K562 (cell line): ENCODE measurements around the gene SLX4IP. TPM values are rescaled to one million over a fixed set of nuclear protein-coding genes. Genes with fewer than 3 reads are reported as not detected.

Source experiments
- ATAC-seq: fragments of 200-7000 bp; cut with Tn5 transposase; 3 replicates; pipeline ENCODE4 v1.9.1; 2020; ENCODE audit warnings: moderate library complexity
- BruUV-seq: library from RNA; stranded (reverse); fragments of 400-500 nt; replicated peaks from 2 replicates; lab custom pipeline; 2021; lab: Mats Ljungman, UMichigan
- CTCF ChIA-PET: fragments of 300-600 bp; formaldehyde crosslinking; extraction: SDS; loops from one replicate; lab custom pipeline; 2021; ENCODE audit warnings: low intra/inter-chr PET ratio; lab: Yijun Ruan, JAX
- POLR2A ChIA-PET: fragments of 300-600, 350-650 bp; sonication (Branson Sonifier 250); formaldehyde crosslinking; extraction: SDS; loops from one replicate; lab custom pipeline; 2021; ENCODE audit warnings: antibody characterized with exemption, inconsistent platforms; lab: Yijun Ruan, JAX
- DNase-seq, 4 experiments: peaks; one replicate each; pipeline versions ENCODE4 v3.0.0 to v3.0.0-alpha.2; 2011 to 2018; ENCODE audit warnings: low spot score in 3 of 4, mixed read lengths in 3 of 4; ENCODE audit errors: extremely low read depth in 1 of 4
- FAIRE-seq: peaks from 2 replicates; lab custom pipeline; 2011; peaks lifted over from hg19 to GRCh38; lab: Jason Lieb, UNC
- H2AFZ ChIP-seq: 2 replicates; pipeline ENCODE4 v1.6.0; 2011; ENCODE audit warnings: low read depth, low read length, control low read depth, inconsistent platforms
- H3K27ac ChIP-seq: fragments of 200-600 bp; 3 replicates; pipeline ENCODE4 v1.8.0; 2011; ENCODE audit warnings: low read depth, mild to moderate bottlenecking, control low read depth, inconsistent platforms, low read length, moderate library complexity, mixed read lengths; ENCODE audit errors: extremely low read depth
- H3K27me3 ChIP-seq, 2 experiments: fragments of 300-600 bp in 1 of 2; 2 replicates in 1 of 2; 3 replicates in 1 of 2; pipeline versions ENCODE4 v1.6.0 to v1.8.0; 2011; ENCODE audit warnings: inconsistent platforms in 2 of 2, low read length in 2 of 2, mild to moderate bottlenecking in 1 of 2, mixed read lengths in 1 of 2, moderate library complexity in 1 of 2; ENCODE audit not compliant: control insufficient read depth in 2 of 2, insufficient read depth in 2 of 2
- H3K36me3 ChIP-seq: fragments of 300-600 bp; 3 replicates; pipeline ENCODE4 v1.8.0; 2011; ENCODE audit warnings: mild to moderate bottlenecking, low read length, inconsistent platforms; ENCODE audit not compliant: control insufficient read depth, insufficient read depth
- H3K4me1 ChIP-seq, 2 experiments: fragments of 200-600 bp in 1 of 2; replicated peaks in 1 of 2; 2 replicates in 1 of 2; 3 replicates in 1 of 2; pipeline versions ENCODE4 v1.5.1 to v1.8.0; 2011; ENCODE audit warnings: inconsistent platforms in 2 of 2, low read length in 2 of 2, mild to moderate bottlenecking in 1 of 2, mixed read lengths in 1 of 2, moderate library complexity in 1 of 2; ENCODE audit not compliant: control insufficient read depth in 2 of 2, insufficient read depth in 2 of 2
- H3K4me2 ChIP-seq: 2 replicates; pipeline ENCODE4 v1.6.1; 2011; ENCODE audit warnings: low read length, control low read depth, inconsistent platforms, mixed read lengths; ENCODE audit not compliant: insufficient read depth
- H3K4me3 ChIP-seq: fragments of 200-600 bp; sonication (generic), shearing (Covaris generic); 2 replicates; pipeline ENCODE4 v1.5.1; 2016; ENCODE audit warnings: control low read depth, inconsistent platforms
- H3K79me2 ChIP-seq: fragments of 200-600 bp; 3 replicates; pipeline ENCODE4 v1.8.0; 2011; ENCODE audit warnings: low read length, inconsistent platforms; ENCODE audit not compliant: control insufficient read depth, insufficient read depth
- H3K9ac ChIP-seq, 2 experiments: 2 replicates each; pipeline versions ENCODE4 v1.6.0 to v1.6.1; 2011; ENCODE audit warnings: low read depth in 2 of 2, low read length in 2 of 2, control low read depth in 1 of 2, inconsistent platforms in 1 of 2, mild to moderate bottlenecking in 1 of 2, mixed read lengths in 1 of 2; ENCODE audit not compliant: insufficient read depth in 1 of 2
- H3K9me1 ChIP-seq: one replicate; pipeline ENCODE4 v1.6.0; 2011; ENCODE audit warnings: inconsistent platforms, mild to moderate bottlenecking, low read length, moderate library complexity; ENCODE audit not compliant: control insufficient read depth, insufficient read depth
- H3K9me3 ChIP-seq: replicated peaks from 2 replicates; pipeline ENCODE4 v1.5.1; 2011; ENCODE audit warnings: low read depth, low read length, inconsistent platforms; ENCODE audit not compliant: control insufficient read depth, insufficient read depth
- H4K20me1 ChIP-seq: replicated peaks from 2 replicates; pipeline ENCODE4 v1.6.1; 2011; ENCODE audit warnings: low read length, inconsistent platforms, mixed read lengths; ENCODE audit not compliant: control insufficient read depth, insufficient read depth
- ARID1B ChIP-seq: fragments of 450-650 bp; IDR thresholded peaks from 2 replicates; pipeline ENCODE4 v1.6.1; 2016; ENCODE audit warnings: antibody characterized with exemption, mild to moderate bottlenecking, inconsistent platforms
- CEBPB ChIP-seq: fragments of 450-650 bp; IDR thresholded peaks from 2 replicates; pipeline ENCODE4 v1.6.1; 2016; ENCODE audit warnings: missing genetic modification characterization, missing compliant biosample characterization
- HLTF ChIP-seq: fragments of 450-650 bp; IDR thresholded peaks from 2 replicates; pipeline ENCODE4 v1.6.1; 2016
- MEF2D ChIP-seq: conservative IDR thresholded peaks from 2 replicates; pipeline ENCODE4 v1.6.1; 2016; ENCODE audit warnings: low read depth, missing genetic modification characterization, missing compliant biosample characterization
- RBBP5 ChIP-seq: fragments of 200-600 bp; sonication (generic); IDR thresholded peaks from 2 replicates; pipeline ENCODE4 v1.6.1; 2012; ENCODE audit warnings: borderline replicate concordance, mild to moderate bottlenecking, low read length, control low read depth, inconsistent platforms; ENCODE audit not compliant: insufficient read depth, poor library complexity, severe bottlenecking
- WGBS: fragments of 100-300 bp; shearing (Covaris generic); methylation state at CpG from one replicate; pipeline ENCODE4 v1.1.6; 2016; ENCODE audit warnings: low coverage, mixed read lengths; ENCODE audit not compliant: insufficient coverage; ENCODE audit errors: missing lambda C conversion rate; 5-methylcytosine and 5-hydroxymethylcytosine counted together
- in situ Hi-C: fragments of 300-500 bp; cut with MboI; formaldehyde crosslinking; loops from 4 replicates; pipeline ENCODE4 v1.15.0; 2018; ENCODE audit warnings: inconsistent platforms, mixed read lengths
- intact Hi-C: fragments of 100-400 bp; cut with micrococcal nuclease; formaldehyde crosslinking; loops from 2 replicates; pipeline ENCODE4 v1.14.2; 2022
- polyA plus RNA-seq, 8 experiments: library from polyadenylated mRNA; depleted of rRNA in 4 of 8; stranded (reverse) in 5 of 8; unstranded in 3 of 8; fragments of >200 nt; fragmentation: Nextera tagmentation in 2 of 8; fragmentation: Illumina TruSeq in 1 of 8; extraction: Ambion mirVana in 2 of 8; extraction: Trizol in 1 of 8; gene quantifications; 2 replicates each; pipeline versions ENCODE4 v1.2.1 to v1.2.3, GENCODE V29; 2011 to 2014; ENCODE audit warnings: inconsistent platforms in 1 of 8, missing spikeins in 1 of 8
- total RNA-seq, 7 experiments: library from RNA; depleted of rRNA in 6 of 7; stranded (reverse); fragments of >200 nt in 6 of 7; fragmentation: Illumina TruSeq in 2 of 7; extraction: Trizol in 2 of 7; gene quantifications; 2 replicates each; pipeline versions ENCODE4 v1.2.1 to v1.2.3, GENCODE V29; 2011 to 2021; ENCODE audit warnings: low replicate concordance in 1 of 7
- TF ChIP-seq, protein P1 (sequence below): sonication (generic); formaldehyde crosslinking; IDR thresholded peaks from 2 replicates; pipeline ENCODE4 v1.8.1; 2023; ENCODE audit warnings: missing genetic modification reagents, mild to moderate bottlenecking, borderline replicate concordance

Gene SLX4IP
- total and polyA plus RNA-seq, 9 of the 15 experiments (the other 6 are each of a cell fraction or from before 2014, with no cell fraction given), result 1.5 to 5.9 (median 3.5) TPM

DNA sequence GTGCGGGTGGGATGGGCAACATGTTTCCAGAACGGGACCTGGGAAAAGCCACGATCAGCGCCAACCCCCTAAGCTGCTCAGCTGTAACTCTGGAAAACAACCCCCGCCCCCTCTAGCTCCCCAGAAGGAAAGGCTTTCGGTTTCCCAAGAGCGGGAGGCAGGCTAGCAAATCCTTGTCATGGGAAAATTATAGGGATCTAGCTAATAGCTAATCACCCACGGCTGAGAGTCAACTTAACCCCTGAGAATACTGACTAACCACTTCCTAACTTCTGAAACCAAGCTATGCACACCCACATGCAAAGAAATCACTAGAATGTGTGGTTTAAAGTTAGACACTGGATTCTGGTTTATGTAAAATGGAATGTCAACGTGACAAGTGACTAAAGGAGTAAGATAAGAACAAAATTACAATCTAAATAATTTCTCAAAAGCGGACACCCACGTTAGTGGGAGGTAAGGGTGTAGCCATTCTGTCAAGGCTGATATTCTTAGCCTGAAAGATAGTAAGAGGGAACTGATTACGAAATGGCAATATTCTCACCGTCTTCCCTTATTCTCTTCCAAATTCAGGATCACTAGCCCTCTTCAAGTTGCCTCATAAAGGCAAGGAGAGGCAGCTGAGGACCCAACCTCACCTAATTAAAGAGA is 218.6 kb downstream of the SLX4IP start:
- no peak overlapping the region for H3K27ac ChIP-seq
- WGBS, result 0% methylated on average over 5 of the region's 13 CpGs
- BruUV-seq, result no TSS peak
- FAIRE-seq (no peak), DNase-seq (no peak), ATAC-seq (no peak)
- no peak for TF ChIP-seq MEF2D (tag)
- no peak for TF ChIP-seq RBBP5
- TF ChIP-seq CEBPB, result no peak
- no peak for TF ChIP-seq HLTF
- TF ChIP-seq ARID1B, result no peak
- TF ChIP-seq, protein P1, sequence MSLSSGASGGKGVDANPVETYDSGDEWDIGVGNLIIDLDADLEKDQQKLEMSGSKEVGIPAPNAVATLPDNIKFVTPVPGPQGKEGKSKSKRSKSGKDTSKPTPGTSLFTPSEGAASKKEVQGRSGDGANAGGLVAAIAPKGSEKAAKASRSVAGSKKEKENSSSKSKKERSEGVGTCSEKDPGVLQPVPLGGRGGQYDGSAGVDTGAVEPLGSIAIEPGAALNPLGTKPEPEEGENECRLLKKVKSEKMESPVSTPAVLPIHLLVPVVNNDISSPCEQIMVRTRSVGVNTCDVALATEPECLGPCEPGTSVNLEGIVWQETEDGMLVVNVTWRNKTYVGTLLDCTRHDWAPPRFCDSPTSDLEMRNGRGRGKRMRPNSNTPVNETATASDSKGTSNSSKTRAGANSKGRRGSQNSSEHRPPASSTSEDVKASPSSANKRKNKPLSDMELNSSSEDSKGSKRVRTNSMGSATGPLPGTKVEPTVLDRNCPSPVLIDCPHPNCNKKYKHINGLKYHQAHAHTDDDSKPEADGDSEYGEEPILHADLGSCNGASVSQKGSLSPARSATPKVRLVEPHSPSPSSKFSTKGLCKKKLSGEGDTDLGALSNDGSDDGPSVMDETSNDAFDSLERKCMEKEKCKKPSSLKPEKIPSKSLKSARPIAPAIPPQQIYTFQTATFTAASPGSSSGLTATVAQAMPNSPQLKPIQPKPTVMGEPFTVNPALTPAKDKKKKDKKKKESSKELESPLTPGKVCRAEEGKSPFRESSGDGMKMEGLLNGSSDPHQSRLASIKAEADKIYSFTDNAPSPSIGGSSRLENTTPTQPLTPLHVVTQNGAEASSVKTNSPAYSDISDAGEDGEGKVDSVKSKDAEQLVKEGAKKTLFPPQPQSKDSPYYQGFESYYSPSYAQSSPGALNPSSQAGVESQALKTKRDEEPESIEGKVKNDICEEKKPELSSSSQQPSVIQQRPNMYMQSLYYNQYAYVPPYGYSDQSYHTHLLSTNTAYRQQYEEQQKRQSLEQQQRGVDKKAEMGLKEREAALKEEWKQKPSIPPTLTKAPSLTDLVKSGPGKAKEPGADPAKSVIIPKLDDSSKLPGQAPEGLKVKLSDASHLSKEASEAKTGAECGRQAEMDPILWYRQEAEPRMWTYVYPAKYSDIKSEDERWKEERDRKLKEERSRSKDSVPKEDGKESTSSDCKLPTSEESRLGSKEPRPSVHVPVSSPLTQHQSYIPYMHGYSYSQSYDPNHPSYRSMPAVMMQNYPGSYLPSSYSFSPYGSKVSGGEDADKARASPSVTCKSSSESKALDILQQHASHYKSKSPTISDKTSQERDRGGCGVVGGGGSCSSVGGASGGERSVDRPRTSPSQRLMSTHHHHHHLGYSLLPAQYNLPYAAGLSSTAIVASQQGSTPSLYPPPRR, result no peak
- H3K79me2 ChIP-seq, result no peaks in the 10 kb centered on the region
- H3K9ac ChIP-seq, result no peak overlapping the region
- no peaks in the 10 kb centered on the region for H4K20me1 ChIP-seq
- POLR2A ChIA-PET, result no interaction called here
- H3K4me1 ChIP-seq, result no peaks in the 10 kb centered on the region
- no peaks in the 10 kb centered on the region for H3K9me3 ChIP-seq
- H3K36me3 ChIP-seq, result no peaks in the 10 kb centered on the region
- H3K4me3 ChIP-seq, result no peak overlapping the region
- no peak overlapping the region for H2AFZ ChIP-seq
- CTCF ChIA-PET, result no interaction called here
- no peaks in the 10 kb centered on the region for H3K9me1 ChIP-seq
- in situ Hi-C loops (no loop called here), intact Hi-C loops (no loop called here)
- no peak overlapping the region for H3K4me2 ChIP-seq
- H3K27me3 ChIP-seq, result peaks cover 0 to 32% of the 10 kb centered on the region in 2 experiments; a peak in 2 of 5 replicates
